Activated T-cell treated with anti-CD3 and anti-CD28 coated beads, Interleukin-2, amount 50 U/mL, for 72 hours (primary cell): ENCODE results near the gene RFLNA. TPM values are rescaled to one million over a fixed set of nuclear protein-coding genes. Genes with fewer than 3 reads are reported as not detected.
"Not testable (repeated sequence)": the region's sequence is repeated elsewhere in the genome, so short reads cannot be mapped to it uniquely, and the experiment has no call there.

Experiments
- ATAC-seq, 2 donors: fragments of 150-1000 bp; cut with Tn5 transposase; replicated peaks in 1 of 2; 2 replicates each; pipeline ENCODE4 v1.10.0; 2021; ENCODE audit warnings: moderate library complexity in 2 of 2, mild to moderate bottlenecking in 1 of 2
- DNase-seq, 2 donors: peaks; one replicate each; pipeline ENCODE4 v3.0.0; 2021 to 2022; ENCODE audit warnings: mixed read lengths in 1 of 2
- H3K27ac Mint-ChIP-seq: one replicate; pipeline ENCODE4 v1.8.0; 2022; ENCODE audit warnings: mild to moderate bottlenecking, moderate library complexity, mixed read lengths
- H3K27me3 Mint-ChIP-seq: one replicate; pipeline ENCODE4 v1.8.0; 2022; ENCODE audit warnings: low read depth, mixed read lengths
- H3K36me3 Mint-ChIP-seq, 2 donors: one replicate each; pipeline ENCODE4 v1.8.0; 2022; ENCODE audit warnings: mixed read lengths in 2 of 2, mild to moderate bottlenecking in 1 of 2; ENCODE audit not compliant: insufficient read depth in 2 of 2
- H3K4me1 Mint-ChIP-seq: one replicate; pipeline ENCODE4 v1.8.0; 2022; ENCODE audit warnings: low read depth, mixed read lengths
- H3K4me3 Mint-ChIP-seq, 2 donors: one replicate each; pipeline ENCODE4 v1.8.0; 2022; ENCODE audit warnings: mild to moderate bottlenecking in 2 of 2, mixed read lengths in 2 of 2, moderate library complexity in 2 of 2
- H3K9me3 Mint-ChIP-seq, 2 donors: one replicate each; pipeline ENCODE4 v1.8.0; 2022; ENCODE audit warnings: mixed read lengths in 2 of 2
- total RNA-seq, 2 donors: library from RNA; stranded (reverse); gene quantifications; one replicate each; pipeline ENCODE4 v1.2.3, GENCODE V29; 2022

RFLNA gene
- total RNA-seq, 2 donors from 2014 or later: not detected

- H3K9me3 Mint-ChIP-seq: peaks cover 3 to 5% of the 10 kb centered on the region in 2 donors
- no peak overlapping the region for H3K27ac Mint-ChIP-seq
- no peak for DNase-seq
- peaks cover 3 to 4% of the 10 kb centered on the region in 2 donors for H3K36me3 Mint-ChIP-seq
- no peak overlapping the region for H3K4me3 Mint-ChIP-seq
- H3K27me3 Mint-ChIP-seq: peaks cover 28% of the 10 kb centered on the region
- H3K4me1 Mint-ChIP-seq: no peaks in the 10 kb centered on the region
- no peak for ATAC-seq
Observed at GRCh38 chr12:124289634-124290600, 5.0 kb upstream of the RFLNA start.

GRCh38 chr12:124292385-124292784 is 2.5 kb upstream of the RFLNA start:
- Mint-ChIP-seq H3K27me3 (peaks cover 31% of the 10 kb centered on the region), H3K4me1 (no peaks in the 10 kb centered on the region), H3K27ac (no peak overlapping the region), H3K36me3 (no peaks in the 10 kb centered on the region), H3K4me3 (no peak overlapping the region), H3K9me3 (no peaks in the 10 kb centered on the region)
- ATAC-seq (no peak), DNase-seq (no peak)

- Mint-ChIP-seq H3K27ac (no peak overlapping the region), H3K4me1 (no peaks in the 10 kb centered on the region), H3K27me3 (peaks cover 38% of the 10 kb centered on the region), H3K36me3 (no peaks in the 10 kb centered on the region), H3K9me3 (no peaks in the 10 kb centered on the region), H3K4me3 (no peak overlapping the region)
- DNase-seq: no peak
- no peak for ATAC-seq
Observed at GRCh38 chr12:124293286-124294003, 1.4 kb upstream of the RFLNA start.

GRCh38 chr12:124295431-124296058 is 652 bp downstream of the RFLNA start:
- H3K27ac Mint-ChIP-seq: no peak overlapping the region
- H3K9me3 Mint-ChIP-seq: no peaks in the 10 kb centered on the region
- ATAC-seq (no peak), DNase-seq (no peak)
- H3K36me3 Mint-ChIP-seq: no peaks in the 10 kb centered on the region
- H3K4me3 Mint-ChIP-seq: peak overlapping the region; percentile 44 to 48
- H3K27me3 Mint-ChIP-seq: peaks cover 38% of the 10 kb centered on the region
- no peaks in the 10 kb centered on the region for H3K4me1 Mint-ChIP-seq

GRCh38 chr12:124296295-124296915 is 1.5 kb downstream of the RFLNA start:
- H3K36me3 Mint-ChIP-seq: no peaks in the 10 kb centered on the region
- no peaks in the 10 kb centered on the region for H3K4me1 Mint-ChIP-seq
- no peak overlapping the region for H3K27ac Mint-ChIP-seq
- ATAC-seq (no peak), DNase-seq (no peak)
- no peak overlapping the region for H3K4me3 Mint-ChIP-seq
- peaks cover 38% of the 10 kb centered on the region for H3K27me3 Mint-ChIP-seq
- no peaks in the 10 kb centered on the region for H3K9me3 Mint-ChIP-seq

- Mint-ChIP-seq H3K27ac (no peak overlapping the region), H3K9me3 (no peaks in the 10 kb centered on the region), H3K27me3 (peaks cover 38% of the 10 kb centered on the region), H3K4me3 (no peak overlapping the region), H3K4me1 (no peaks in the 10 kb centered on the region), H3K36me3 (no peaks in the 10 kb centered on the region)
- ATAC-seq (no peak), DNase-seq (no peak)
Observed at GRCh38 chr12:124296916-124297351, 2.0 kb downstream of the RFLNA start.

GRCh38 chr12:124297389-124297788 is 2.5 kb downstream of the RFLNA start:
- Mint-ChIP-seq H3K4me3 (no peak overlapping the region), H3K27ac (no peak overlapping the region), H3K36me3 (no peaks in the 10 kb centered on the region), H3K27me3 (peaks cover 38% of the 10 kb centered on the region), H3K4me1 (no peaks in the 10 kb centered on the region), H3K9me3 (no peaks in the 10 kb centered on the region)
- ATAC-seq (no peak), DNase-seq (no peak)

- H3K4me1 Mint-ChIP-seq: no peaks in the 10 kb centered on the region
- no peaks in the 10 kb centered on the region for H3K36me3 Mint-ChIP-seq
- peaks cover 38% of the 10 kb centered on the region for H3K27me3 Mint-ChIP-seq
- no peak overlapping the region for H3K4me3 Mint-ChIP-seq
- DNase-seq (no peak), ATAC-seq (no peak)
- H3K9me3 Mint-ChIP-seq: no peaks in the 10 kb centered on the region
- H3K27ac Mint-ChIP-seq: no peak overlapping the region
Observed at GRCh38 chr12:124297856-124298255, 3.0 kb downstream of the RFLNA start.

GRCh38 chr12:124298685-124299410 is 4.0 kb downstream of the RFLNA start:
- Mint-ChIP-seq H3K36me3 (no peaks in the 10 kb centered on the region), H3K27ac (no peak overlapping the region), H3K4me1 (no peaks in the 10 kb centered on the region), H3K4me3 (no peak overlapping the region), H3K9me3 (no peaks in the 10 kb centered on the region), H3K27me3 (peaks cover 32% of the 10 kb centered on the region)
- no peak for DNase-seq
- ATAC-seq: no peak

GRCh38 chr12:124299628-124300388 is 4.9 kb downstream of the RFLNA start:
- H3K27me3 Mint-ChIP-seq: peaks cover 25% of the 10 kb centered on the region
- no peaks in the 10 kb centered on the region for H3K36me3 Mint-ChIP-seq
- no peaks in the 10 kb centered on the region for H3K4me1 Mint-ChIP-seq
- no peak for DNase-seq
- ATAC-seq: no peak
- no peak overlapping the region for H3K27ac Mint-ChIP-seq
- no peak overlapping the region for H3K4me3 Mint-ChIP-seq
- no peaks in the 10 kb centered on the region for H3K9me3 Mint-ChIP-seq

GRCh38 chr12:124300657-124301056 is 5.8 kb downstream of the RFLNA start:
- not testable (repeated sequence) for H3K4me3 Mint-ChIP-seq, H3K4me1 Mint-ChIP-seq, DNase-seq, H3K9me3 Mint-ChIP-seq, H3K27ac Mint-ChIP-seq, H3K36me3 Mint-ChIP-seq, ATAC-seq
- peaks cover 24% of the 10 kb centered on the region for H3K27me3 Mint-ChIP-seq
